ENCODE measurements around the gene ASMTL.

DNA sequence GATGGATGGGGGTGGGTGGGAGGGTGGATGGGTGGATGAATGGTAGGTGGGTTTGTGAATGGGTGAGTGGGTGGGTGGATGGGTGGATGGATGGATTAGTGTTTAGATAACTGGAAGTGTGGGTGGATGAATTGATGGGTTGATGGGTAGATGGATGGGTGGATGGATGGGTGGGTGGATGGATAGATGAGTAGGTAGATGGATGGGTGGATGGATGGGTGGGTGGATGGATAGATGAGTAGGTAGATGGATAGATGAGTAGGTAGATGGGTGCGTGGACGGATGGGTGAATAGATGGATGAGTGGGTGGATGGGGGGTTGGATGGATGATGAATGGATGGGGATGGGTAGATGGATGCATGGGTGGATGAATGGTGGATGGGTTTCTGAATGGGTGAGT is 20.3 kb upstream of the ASMTL start:
- TF ChIP-seq, protein P1, sequence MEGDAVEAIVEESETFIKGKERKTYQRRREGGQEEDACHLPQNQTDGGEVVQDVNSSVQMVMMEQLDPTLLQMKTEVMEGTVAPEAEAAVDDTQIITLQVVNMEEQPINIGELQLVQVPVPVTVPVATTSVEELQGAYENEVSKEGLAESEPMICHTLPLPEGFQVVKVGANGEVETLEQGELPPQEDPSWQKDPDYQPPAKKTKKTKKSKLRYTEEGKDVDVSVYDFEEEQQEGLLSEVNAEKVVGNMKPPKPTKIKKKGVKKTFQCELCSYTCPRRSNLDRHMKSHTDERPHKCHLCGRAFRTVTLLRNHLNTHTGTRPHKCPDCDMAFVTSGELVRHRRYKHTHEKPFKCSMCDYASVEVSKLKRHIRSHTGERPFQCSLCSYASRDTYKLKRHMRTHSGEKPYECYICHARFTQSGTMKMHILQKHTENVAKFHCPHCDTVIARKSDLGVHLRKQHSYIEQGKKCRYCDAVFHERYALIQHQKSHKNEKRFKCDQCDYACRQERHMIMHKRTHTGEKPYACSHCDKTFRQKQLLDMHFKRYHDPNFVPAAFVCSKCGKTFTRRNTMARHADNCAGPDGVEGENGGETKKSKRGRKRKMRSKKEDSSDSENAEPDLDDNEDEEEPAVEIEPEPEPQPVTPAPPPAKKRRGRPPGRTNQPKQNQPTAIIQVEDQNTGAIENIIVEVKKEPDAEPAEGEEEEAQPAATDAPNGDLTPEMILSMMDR (IDR thresholded peaks at IDR 0.05) = no peak
- TF ChIP-seq EZH2 (IDR thresholded peaks at IDR 0.05) = no peak
